Activated naive CD4-positive, alpha-beta T cell treated with anti-CD3 and anti-CD28 coated beads for 36 hours (primary cell): Measurements from ENCODE around the gene C2CD4D. TPM values are rescaled to one million over a fixed set of nuclear protein-coding genes. Genes with fewer than 3 reads are reported as not detected.

Experiments used
- CTCF ChIA-PET: fragments of 350-600 bp; sonication (Branson Sonifier 250); formaldehyde crosslinking; loops from one replicate; lab custom pipeline; 2021; ENCODE audit warnings: antibody characterized with exemption; lab: Charles Lee
- DNase-seq: peaks from one replicate; pipeline ENCODE4 v3.0.0-alpha.2; 2020
- H3K27ac Mint-ChIP-seq: one replicate; pipeline ENCODE4 v1.8.0; 2021; ENCODE audit warnings: mild to moderate bottlenecking, mixed read lengths
- H3K27me3 Mint-ChIP-seq: one replicate; pipeline ENCODE4 v1.8.0; 2021; ENCODE audit warnings: low read depth, mixed read lengths
- H3K36me3 Mint-ChIP-seq: one replicate; pipeline ENCODE4 v1.8.0; 2021; ENCODE audit warnings: low read depth, mixed read lengths
- H3K4me1 Mint-ChIP-seq: one replicate; pipeline ENCODE4 v1.8.0; 2021; ENCODE audit warnings: low read depth, mixed read lengths
- H3K4me3 Mint-ChIP-seq: one replicate; pipeline ENCODE4 v1.8.0; 2021; ENCODE audit warnings: mild to moderate bottlenecking, moderate library complexity, mixed read lengths
- H3K9me3 Mint-ChIP-seq: one replicate; pipeline ENCODE4 v1.8.0; 2021; ENCODE audit warnings: mixed read lengths
- intact Hi-C: fragments of 100-400 bp; cut with micrococcal nuclease; formaldehyde crosslinking; loops from one replicate; pipeline ENCODE4 v1.15.1; 2023
- total RNA-seq, 2 experiments: library from RNA; stranded (reverse); gene quantifications; one replicate each; pipeline ENCODE4 v1.2.3, GENCODE V29; 2021

Gene C2CD4D
- total RNA-seq, 2 experiments from 2014 or later: 2.3 to 2.7 TPM

- CTCF ChIA-PET: interaction anchor here (0.6 to 1.2 kb wide), 2 partner anchors 11 to 98 kb away, joined by 3 read pairs; no protein-coding TSS in a partner anchor
- no peak for DNase-seq
- Mint-ChIP-seq H3K27ac (no peak overlapping the region), H3K4me3 (no peak overlapping the region), H3K4me1 (peaks cover 49% of the 10 kb centered on the region), H3K9me3 (no peaks in the 10 kb centered on the region), H3K36me3 (no peaks in the 10 kb centered on the region), H3K27me3 (no peaks in the 10 kb centered on the region)
- intact Hi-C loops: loop anchor here (10.0 kb wide), 1 partner anchor 636 kb away; the partner anchor contains the start of genes PIP5K1A and VPS72
Observed at GRCh38 chr1:151831256-151831591, 8.4 kb downstream of the C2CD4D start.

GRCh38 chr1:151830055-151830454, 9.6 kb downstream of the C2CD4D start:
- Mint-ChIP-seq H3K36me3 (no peaks in the 10 kb centered on the region), H3K27me3 (no peaks in the 10 kb centered on the region), H3K27ac (peak overlapping the region; percentile 81), H3K4me1 (peaks cover 53% of the 10 kb centered on the region), H3K4me3 (no peak overlapping the region), H3K9me3 (no peaks in the 10 kb centered on the region)
- intact Hi-C loops: loop anchor here (10.0 kb wide), 1 partner anchor 635 kb away; the partner anchor contains the start of genes PIP5K1A and VPS72
- CTCF ChIA-PET: interaction anchor here (0.6 to 1.3 kb wide), 5 partner anchors 9 to 49 kb away, joined by 3 to 4 read pairs (median 3); no protein-coding TSS in a partner anchor
- DNase-seq: no peak

- Mint-ChIP-seq H3K4me1 (peaks cover 55% of the 10 kb centered on the region), H3K27me3 (no peaks in the 10 kb centered on the region), H3K9me3 (no peaks in the 10 kb centered on the region), H3K36me3 (no peaks in the 10 kb centered on the region), H3K27ac (peak overlapping the region; percentile 81), H3K4me3 (peak overlapping the region; percentile 41)
- intact Hi-C loops: loop anchor here (1.0 to 10.0 kb wide), 3 partner anchors 9 to 635 kb away; partner anchors contain the start of genes PIP5K1A, TDRKH and VPS72
- DNase-seq: peak; percentile 62
- CTCF ChIA-PET: interaction anchor here (0.5 to 1.4 kb wide), 3 partner anchors 15 to 52 kb away, joined by 3 to 4 read pairs (median 3); no protein-coding TSS in a partner anchor
Observed at GRCh38 chr1:151829352-151830046, 10.1 kb downstream of the C2CD4D start.

- Mint-ChIP-seq H3K27ac (peak overlapping the region; percentile 81), H3K36me3 (no peaks in the 10 kb centered on the region), H3K9me3 (no peaks in the 10 kb centered on the region), H3K4me3 (peak overlapping the region; percentile 41), H3K27me3 (no peaks in the 10 kb centered on the region), H3K4me1 (peaks cover 51% of the 10 kb centered on the region)
- intact Hi-C loops: loop anchor here (1.0 to 2.0 kb wide), 2 partner anchors 9 to 38 kb away; partner anchors contain the start of gene TDRKH
- peak; percentile 35 for DNase-seq
- CTCF ChIA-PET: interaction anchor here (1.4 kb wide), 1 partner anchor 14 kb away, joined by 3 read pairs; no protein-coding TSS in a partner anchor
Observed at GRCh38 chr1:151828921-151829320, 10.7 kb downstream of the C2CD4D start.

GRCh38 chr1:151827853-151828252, 11.8 kb downstream of the C2CD4D start:
- intact Hi-C loops: loop anchor here (2.0 kb wide), 1 partner anchor 37 kb away; the partner anchor contains the start of gene TDRKH
- CTCF ChIA-PET: interaction anchor here (1.2 to 1.7 kb wide), 2 partner anchors 8 to 18 kb away, joined by 3 to 8 read pairs; no protein-coding TSS in a partner anchor
- H3K27me3 Mint-ChIP-seq: no peaks in the 10 kb centered on the region
- no peaks in the 10 kb centered on the region for H3K36me3 Mint-ChIP-seq
- H3K27ac Mint-ChIP-seq: peak overlapping the region; percentile 31
- H3K9me3 Mint-ChIP-seq: no peaks in the 10 kb centered on the region
- no peak for DNase-seq
- no peak overlapping the region for H3K4me3 Mint-ChIP-seq
- H3K4me1 Mint-ChIP-seq: peaks cover 44% of the 10 kb centered on the region

GRCh38 chr1:151825751-151826660, 13.6 kb downstream of the C2CD4D start:
- Mint-ChIP-seq H3K27me3 (no peaks in the 10 kb centered on the region), H3K27ac (no peak overlapping the region), H3K4me3 (no peak overlapping the region), H3K9me3 (no peaks in the 10 kb centered on the region), H3K4me1 (peaks cover 61% of the 10 kb centered on the region), H3K36me3 (no peaks in the 10 kb centered on the region)
- CTCF ChIA-PET: interaction anchor here (1.7 kb wide), 1 partner anchor 10 kb away, joined by 8 read pairs; no protein-coding TSS in a partner anchor
- DNase-seq: no peak
- intact Hi-C loops: no loop called here

- Mint-ChIP-seq H3K4me3 (no peak overlapping the region), H3K27me3 (no peaks in the 10 kb centered on the region), H3K4me1 (peaks cover 62% of the 10 kb centered on the region), H3K9me3 (no peaks in the 10 kb centered on the region), H3K36me3 (no peaks in the 10 kb centered on the region), H3K27ac (no peak overlapping the region)
- intact Hi-C loops: no loop called here
- DNase-seq: no peak
- CTCF ChIA-PET: no interaction called here
Observed at GRCh38 chr1:151825204-151825603, 14.4 kb downstream of the C2CD4D start.

- no peak for DNase-seq
- intact Hi-C loops: no loop called here
- peak overlapping the region; percentile 7 for H3K27ac Mint-ChIP-seq
- no peaks in the 10 kb centered on the region for H3K27me3 Mint-ChIP-seq
- no peaks in the 10 kb centered on the region for H3K36me3 Mint-ChIP-seq
- no peak overlapping the region for H3K4me3 Mint-ChIP-seq
- H3K9me3 Mint-ChIP-seq: no peaks in the 10 kb centered on the region
- CTCF ChIA-PET: interaction anchor here (0.6 to 1.4 kb wide), 2 partner anchors 11 to 23 kb away, joined by 3 read pairs; no protein-coding TSS in a partner anchor
- H3K4me1 Mint-ChIP-seq: peaks cover 50% of the 10 kb centered on the region
Observed at GRCh38 chr1:151823175-151823574, 16.4 kb downstream of the C2CD4D start.

- CTCF ChIA-PET: no interaction called here
- Mint-ChIP-seq H3K9me3 (no peaks in the 10 kb centered on the region), H3K36me3 (no peaks in the 10 kb centered on the region), H3K27me3 (no peaks in the 10 kb centered on the region), H3K27ac (peak overlapping the region; percentile 65), H3K4me1 (peaks cover 42% of the 10 kb centered on the region), H3K4me3 (no peak overlapping the region)
- DNase-seq: peak; percentile 60
- intact Hi-C loops: no loop called here
Observed at GRCh38 chr1:151822404-151822803, 17.2 kb downstream of the C2CD4D start.

GRCh38 chr1:151820940-151821339, 18.7 kb downstream of the C2CD4D start:
- CTCF ChIA-PET: interaction anchor here (0.7 to 2.1 kb wide), 5 partner anchors 9 to 79 kb away, joined by 3 to 14 read pairs (median 3); no protein-coding TSS in a partner anchor
- peaks cover 42% of the 10 kb centered on the region for H3K4me1 Mint-ChIP-seq
- no peak overlapping the region for H3K4me3 Mint-ChIP-seq
- no peaks in the 10 kb centered on the region for H3K27me3 Mint-ChIP-seq
- peak overlapping the region; percentile 78 for H3K27ac Mint-ChIP-seq
- DNase-seq: peak; percentile 56
- no peaks in the 10 kb centered on the region for H3K36me3 Mint-ChIP-seq
- intact Hi-C loops: loop anchor here (1.0 to 2.0 kb wide), 2 partner anchors 8 to 30 kb away; partner anchors contain the start of gene TDRKH
- H3K9me3 Mint-ChIP-seq: no peaks in the 10 kb centered on the region

GRCh38 chr1:151819976-151820623, 19.5 kb downstream of the C2CD4D start:
- H3K4me3 Mint-ChIP-seq: peak overlapping the region; percentile 28
- intact Hi-C loops: loop anchor here (1.0 to 2.0 kb wide), 2 partner anchors 9 to 29 kb away; partner anchors contain the start of gene TDRKH
- H3K4me1 Mint-ChIP-seq: peaks cover 45% of the 10 kb centered on the region
- peak overlapping the region; percentile 78 for H3K27ac Mint-ChIP-seq
- no peaks in the 10 kb centered on the region for H3K9me3 Mint-ChIP-seq
- no peaks in the 10 kb centered on the region for H3K27me3 Mint-ChIP-seq
- peak; percentile 74 for DNase-seq
- CTCF ChIA-PET: interaction anchor here (0.8 to 2.1 kb wide), 6 partner anchors 11 to 80 kb away, joined by 3 to 14 read pairs (median 3); no protein-coding TSS in a partner anchor
- H3K36me3 Mint-ChIP-seq: no peaks in the 10 kb centered on the region
